Measurements from ENCODE around the gene GAS2L2.

Gene GAS2L2

DNA sequence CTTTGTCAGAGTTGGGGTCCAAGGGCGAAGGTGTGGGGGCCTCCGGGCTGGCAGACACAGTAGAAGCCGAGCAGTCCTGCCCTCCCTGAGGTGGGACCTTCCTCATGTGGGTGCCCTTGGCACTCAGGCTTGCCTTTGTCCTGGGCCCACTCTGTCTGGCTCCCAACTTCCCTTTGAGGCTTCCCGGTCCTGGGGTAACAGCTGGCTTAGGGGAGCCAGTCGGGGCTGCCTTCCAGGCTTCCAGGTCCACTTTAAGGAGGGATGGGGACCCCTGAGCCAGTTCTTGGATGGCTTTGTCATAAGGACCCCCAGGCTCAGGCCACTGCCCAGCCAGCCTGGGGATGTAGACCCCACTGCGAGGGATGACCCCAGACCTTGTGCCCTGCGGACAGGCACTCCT is 7.8 kb downstream of the GAS2L2 start:
- no peak for DNase-seq

- no peak for DNase-seq
Observed at GRCh38 chr17:35744830-35745229, 8.2 kb downstream of the GAS2L2 start.

DNA sequence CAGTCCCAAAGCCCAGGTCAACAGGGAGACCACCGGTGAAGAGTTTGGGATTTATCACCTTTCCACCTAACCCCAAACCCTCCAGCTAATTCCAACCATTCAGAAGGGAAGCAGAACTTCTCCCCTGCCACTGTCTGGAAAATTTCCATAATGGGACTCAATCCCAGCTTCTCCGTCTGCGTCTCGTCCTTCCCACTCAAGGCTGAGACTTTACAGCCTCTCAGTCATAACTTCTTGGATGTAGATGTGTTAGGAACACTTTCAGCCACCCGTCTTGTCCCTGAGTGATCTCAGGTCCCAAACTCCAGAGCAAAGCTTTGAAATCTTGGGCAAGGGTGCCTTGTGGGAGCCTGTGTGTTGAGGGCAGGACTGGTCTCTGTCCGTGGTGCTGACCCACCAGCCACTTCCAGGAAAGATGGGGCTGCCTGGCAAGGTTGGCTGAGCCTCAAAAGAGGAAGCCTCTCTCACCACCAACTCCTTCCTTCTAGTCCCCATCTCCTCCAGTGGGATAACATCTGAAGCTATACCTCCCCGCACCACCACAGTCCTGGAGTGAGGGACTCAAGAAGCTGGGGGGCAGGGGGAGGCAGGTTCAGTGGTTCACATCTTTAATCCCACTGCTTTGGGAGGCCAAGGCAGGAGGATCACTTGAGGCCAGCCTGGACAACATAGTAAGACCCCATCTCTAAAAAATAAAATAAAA is 9.3 kb downstream of the GAS2L2 start:
- peak; percentile 48 for DNase-seq

DNA sequence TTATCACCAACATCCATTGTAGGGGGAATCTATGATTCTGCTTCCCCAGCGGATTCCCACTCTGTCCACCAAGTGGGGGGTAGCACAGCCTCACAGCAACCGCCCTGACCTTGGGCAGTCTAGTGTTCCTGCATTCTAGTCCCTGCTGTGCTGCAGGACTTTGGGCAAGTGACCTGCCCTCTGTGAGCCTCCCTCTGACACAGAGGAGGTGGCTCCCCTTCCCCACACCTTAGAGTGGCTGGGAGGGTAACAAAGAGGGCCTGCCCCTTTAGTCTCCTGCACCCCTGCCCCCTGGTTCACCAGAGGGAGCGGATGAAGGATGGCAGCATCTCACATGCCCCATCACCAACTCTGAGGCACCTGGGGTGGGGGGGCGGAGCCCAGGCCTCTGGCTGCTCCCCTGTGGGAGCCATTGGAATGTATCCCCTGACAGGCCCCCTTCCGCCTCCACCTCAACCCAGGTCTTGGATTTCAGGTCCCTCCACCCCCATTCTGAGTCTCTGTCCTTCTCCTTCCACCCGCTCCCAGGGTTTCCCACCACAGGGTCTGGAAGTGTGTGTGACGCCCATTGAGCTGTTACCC is 10.1 kb downstream of the GAS2L2 start:
- DNase-seq = no peak

- DNase-seq = no peak
Observed at GRCh38 chr17:35742496-35742895, 10.5 kb downstream of the GAS2L2 start.

DNA sequence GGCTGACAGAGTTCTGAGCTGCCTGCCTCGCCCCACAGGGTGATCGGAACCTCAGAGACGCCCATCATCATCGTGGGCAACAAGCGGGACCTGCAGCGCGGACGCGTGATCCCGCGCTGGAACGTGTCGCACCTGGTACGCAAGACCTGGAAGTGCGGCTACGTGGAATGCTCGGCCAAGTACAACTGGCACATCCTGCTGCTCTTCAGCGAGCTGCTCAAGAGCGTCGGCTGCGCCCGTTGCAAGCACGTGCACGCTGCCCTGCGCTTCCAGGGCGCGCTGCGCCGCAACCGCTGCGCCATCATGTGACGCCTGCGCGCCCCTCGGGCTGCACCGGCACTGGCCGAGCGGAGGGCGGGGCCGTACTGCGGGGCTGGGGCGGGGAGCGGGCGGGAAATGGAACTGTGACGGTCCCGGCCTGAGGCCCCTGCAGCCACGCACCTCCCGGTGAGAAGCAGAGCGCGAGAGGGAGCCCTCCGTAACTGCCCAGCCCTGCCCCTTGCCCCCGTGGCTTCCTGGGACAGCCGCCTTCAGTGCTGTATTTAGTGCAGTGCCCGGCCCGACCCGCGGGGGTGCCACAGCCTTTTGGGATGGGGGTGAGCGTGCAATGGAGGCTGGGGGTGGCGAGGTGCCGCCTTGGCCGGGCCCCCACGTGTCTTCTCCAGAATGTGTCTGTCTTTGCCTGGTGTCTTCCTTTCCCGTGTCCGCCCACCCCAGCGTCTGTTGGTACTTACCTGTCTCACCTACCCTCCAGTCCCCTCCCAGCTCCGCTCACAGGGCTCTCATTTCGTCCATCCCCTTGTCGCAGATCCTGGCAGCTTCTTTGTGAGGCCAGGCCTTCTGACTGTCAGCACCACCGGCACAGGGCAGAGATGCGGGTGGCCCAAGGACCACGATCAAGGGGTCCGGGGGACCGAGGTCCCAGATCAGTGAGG is 11.8 kb downstream of the GAS2L2 start:
- peak; percentile 38 for DNase-seq

DNA sequence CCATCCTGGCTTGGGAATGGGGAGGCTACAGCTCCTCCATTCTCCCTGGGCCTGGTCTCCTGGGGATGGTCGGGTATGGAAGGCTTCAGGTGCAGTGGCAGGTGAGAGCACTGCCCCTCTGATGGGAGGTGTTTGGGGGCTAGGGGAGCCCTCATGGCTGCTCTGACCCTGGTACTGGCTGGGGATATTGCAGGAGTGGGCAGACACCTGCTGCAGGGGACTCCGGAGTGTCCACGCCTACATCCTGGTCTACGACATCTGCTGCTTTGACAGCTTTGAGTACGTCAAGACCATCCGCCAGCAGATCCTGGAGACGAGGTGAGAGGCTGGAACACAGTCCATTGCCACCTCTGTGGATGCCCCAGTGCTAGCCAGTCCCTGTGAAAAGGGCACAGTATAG is 12.8 kb downstream of the GAS2L2 start:
- DNase-seq = no peak

- DNase-seq = no peak
Observed at GRCh38 chr17:35738519-35739133, 14.4 kb downstream of the GAS2L2 start.

DNA sequence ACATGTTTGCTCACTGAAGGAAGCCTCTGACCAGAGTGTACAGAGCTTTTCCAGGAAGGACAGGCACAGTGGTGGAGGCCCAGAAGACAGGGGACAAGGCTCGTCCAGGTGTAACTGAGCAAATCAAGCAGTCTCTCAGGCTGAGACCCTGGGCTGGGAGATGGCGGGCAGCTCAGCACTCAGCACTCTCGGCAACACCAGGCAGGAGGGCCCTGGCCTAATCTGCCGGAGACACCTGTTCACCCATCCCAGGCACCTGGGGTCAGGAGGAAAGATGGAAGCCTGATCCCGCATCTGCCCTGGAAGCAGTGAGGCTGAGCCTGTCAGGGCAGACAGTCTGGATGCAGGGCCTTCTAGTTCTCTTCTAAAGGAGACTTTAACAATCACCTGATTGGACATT is 16.8 kb downstream of the GAS2L2 start:
- DNase-seq = no peak

- no peak for DNase-seq
Observed at GRCh38 chr17:35735036-35735805, 17.8 kb downstream of the GAS2L2 start.

DNA sequence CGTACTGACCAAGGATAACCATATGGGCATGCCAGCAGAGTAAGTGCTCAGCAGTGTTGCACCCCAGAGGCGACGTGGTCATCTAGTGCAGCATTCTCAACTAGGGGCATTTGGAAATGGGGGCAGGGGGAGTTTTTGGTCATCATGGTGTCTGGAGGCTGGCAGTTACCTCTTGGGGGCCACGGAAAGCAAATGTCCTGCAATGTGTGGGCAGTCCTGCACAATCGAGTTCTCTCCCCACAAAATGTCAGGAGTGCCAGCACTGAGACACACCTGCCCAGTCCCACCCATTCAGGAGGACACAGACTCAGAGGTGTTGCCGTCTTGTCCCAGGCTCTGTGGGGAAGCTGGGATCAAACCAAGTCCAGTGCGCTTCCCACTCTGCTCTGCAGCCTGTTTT is 18.6 kb downstream of the GAS2L2 start:
- no peak for DNase-seq

DNA sequence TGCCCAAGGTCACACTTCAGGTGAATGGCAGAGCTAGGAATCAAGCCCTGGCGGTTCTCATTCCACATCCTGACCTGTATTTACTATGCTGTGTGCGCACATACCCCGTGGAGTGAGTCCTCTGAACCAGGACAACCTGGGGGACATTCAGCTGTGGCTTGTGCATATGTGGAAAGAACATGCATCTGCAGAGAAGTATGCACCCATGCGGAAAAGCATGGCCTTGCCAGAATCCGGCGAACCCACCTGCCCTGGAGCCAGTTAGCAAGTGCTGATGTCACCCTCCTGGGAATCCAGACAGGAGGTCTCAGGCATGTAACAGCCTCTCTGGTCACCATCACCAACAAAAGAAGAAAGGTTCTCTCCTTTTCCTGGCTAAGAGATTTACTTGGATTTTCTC is 19.7 kb downstream of the GAS2L2 start:
- DNase-seq = no peak

DNA sequence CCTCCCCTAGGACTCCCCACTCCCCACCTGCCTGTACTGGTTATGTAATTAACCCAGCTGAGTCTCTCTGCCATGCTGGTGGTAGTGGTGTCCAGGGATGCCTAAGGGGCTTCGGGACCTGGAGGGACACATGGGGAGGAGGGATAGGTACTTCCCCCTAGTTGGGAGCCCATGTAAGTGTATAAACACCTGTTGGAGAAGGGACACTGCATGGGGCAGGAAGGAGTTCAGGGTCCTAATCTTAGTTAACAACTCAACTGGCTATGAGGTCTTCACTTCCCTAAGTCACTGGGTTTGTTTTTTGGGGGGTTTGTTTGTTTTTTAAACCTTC is 20.3 kb downstream of the GAS2L2 start:
- no peak for DNase-seq

DNA sequence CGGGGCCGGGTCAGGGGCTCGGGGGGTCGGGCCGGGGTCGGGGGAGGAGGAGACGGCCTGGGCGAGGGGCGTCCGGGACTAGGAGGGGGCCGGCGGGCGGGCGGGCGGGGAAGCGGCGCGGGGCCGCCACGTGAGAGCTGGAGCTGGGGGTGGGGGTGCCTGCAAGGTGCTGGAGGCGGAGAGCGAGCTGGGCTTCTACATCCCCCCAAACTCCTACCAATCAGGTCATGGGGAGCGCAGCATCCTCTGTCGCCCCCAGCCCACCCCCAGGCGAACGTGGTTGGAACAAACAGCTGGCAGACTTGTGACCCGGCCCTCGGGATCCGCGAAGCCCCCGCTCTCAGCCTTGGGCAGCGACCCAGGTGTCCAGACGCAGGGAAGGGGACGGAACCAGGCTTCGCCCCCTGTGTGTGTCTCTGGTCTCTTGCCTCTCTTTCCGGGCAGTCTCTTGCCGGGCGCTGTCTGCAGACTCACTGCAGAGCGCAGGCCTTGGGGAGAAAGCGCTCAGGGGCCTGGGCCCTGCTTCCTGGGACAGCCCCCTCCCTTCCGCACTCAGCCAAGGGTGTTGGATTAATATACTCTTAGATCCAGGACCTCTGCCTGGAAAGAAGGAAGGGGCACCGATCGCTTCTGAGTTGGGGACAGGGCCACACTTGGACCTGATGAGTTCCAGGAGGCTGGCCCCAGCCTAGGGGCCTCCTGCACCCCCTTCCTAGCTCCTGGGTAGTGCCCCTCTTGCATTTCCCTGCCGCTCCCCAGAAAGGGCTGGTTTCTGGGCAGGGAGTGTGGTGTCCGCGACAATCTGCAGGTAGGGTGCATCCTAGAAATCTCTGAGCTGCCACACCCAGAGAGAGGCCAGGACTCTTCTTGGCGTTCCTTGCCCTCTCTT is 20.9 kb downstream of the GAS2L2 start:
- no peak for DNase-seq

- peak; percentile 6 for DNase-seq
Observed at GRCh38 chr17:35731239-35731916, 21.7 kb downstream of the GAS2L2 start, which contains the start of gene RASL10B. Gene RASL10B (plus strand): TSS chr17:35731639. CDS start chr17:35735185, 3,546 bp downstream.

GRCh38 chr17:35730400-35731005 is 22.5 kb downstream of the GAS2L2 start:
- no peak for DNase-seq

- no peak for DNase-seq
Observed at GRCh38 chr17:35729405-35729833, 23.6 kb downstream of the GAS2L2 start.

- DNase-seq = no peak
Observed at GRCh38 chr17:35728551-35728950, 24.5 kb downstream of the GAS2L2 start.

- DNase-seq = no peak
Observed at GRCh38 chr17:35727635-35728034, 25.4 kb downstream of the GAS2L2 start.

- no peak for DNase-seq
Observed at GRCh38 chr17:35726953-35727460, 26.0 kb downstream of the GAS2L2 start.

Measured in hematopoietic multipotent progenitor cell treated with erythropoietin and hydrocortisone succinate and interleukin-3 and kit ligand, for 8 days (in vitro differentiated cells).